SK-N-SH (cell line): ENCODE measurements around the gene TBC1D5.

Source experiments
- CHD2 ChIP-seq: fragments of 150-350 bp; IDR thresholded peaks from 2 replicates; pipeline ENCODE4 v1.6.1; 2018; ENCODE audit warnings: low read length; ENCODE audit not compliant: partially characterized antibody
- EP300 ChIP-seq, 2 experiments: IDR thresholded peaks; 2 replicates each; pipeline versions ENCODE4 v1.4.0 to v1.6.1; 2012; ENCODE audit warnings: borderline replicate concordance in 1 of 2, low read depth in 1 of 2, low read length in 1 of 2
- EZH2phosphoT487 ChIP-seq: fragments of 200-600 bp; sonication (generic); IDR thresholded peaks from 2 replicates; pipeline ENCODE4 v1.6.1; 2017; ENCODE audit warnings: low read depth, mixed run types, mild to moderate bottlenecking, antibody characterized with exemption, moderate library complexity, borderline replicate concordance
- FOSL2 ChIP-seq: IDR thresholded peaks from 2 replicates; pipeline ENCODE4 v1.4.0; 2012; ENCODE audit warnings: low read depth, mild to moderate bottlenecking, moderate library complexity, borderline replicate concordance
- FOXJ3 ChIP-seq: sonication (generic); formaldehyde crosslinking; IDR thresholded peaks from 2 replicates; pipeline ENCODE4 v1.5.1; 2020; ENCODE audit warnings: mild to moderate bottlenecking, missing genetic modification reagents
- RAD21 ChIP-seq: IDR thresholded peaks from 2 replicates; pipeline ENCODE4 v1.6.1; 2012; ENCODE audit warnings: mild to moderate bottlenecking, low read length
- RXRA ChIP-seq: IDR thresholded peaks from 2 replicates; pipeline ENCODE4 v1.4.0; 2012; ENCODE audit warnings: low read depth, mild to moderate bottlenecking, borderline replicate concordance
- TEAD4 ChIP-seq: IDR thresholded peaks from 2 replicates; pipeline ENCODE4 v1.4.0; 2012; ENCODE audit warnings: mild to moderate bottlenecking, borderline replicate concordance; ENCODE audit not compliant: insufficient read depth
- USF1 ChIP-seq: IDR thresholded peaks from 2 replicates; pipeline ENCODE4 v1.4.0; 2012; ENCODE audit warnings: low read depth, borderline replicate concordance
- USF2 ChIP-seq: fragments of 150-350 bp; IDR thresholded peaks from 2 replicates; pipeline ENCODE4 v1.6.1; 2017; ENCODE audit warnings: antibody characterized with exemption, low read length, low read depth, borderline replicate concordance
- TF ChIP-seq, protein P1 (sequence below): fragments of 200-600 bp; sonication (generic); IDR thresholded peaks from 2 replicates; pipeline ENCODE4 v1.6.1; 2017; ENCODE audit warnings: antibody characterized with exemption, mild to moderate bottlenecking, moderate library complexity
- TF ChIP-seq, protein P2 (sequence below): IDR thresholded peaks from 2 replicates; pipeline ENCODE4 v1.4.0; 2012; ENCODE audit warnings: low read depth

- TF ChIP-seq, protein P1, sequence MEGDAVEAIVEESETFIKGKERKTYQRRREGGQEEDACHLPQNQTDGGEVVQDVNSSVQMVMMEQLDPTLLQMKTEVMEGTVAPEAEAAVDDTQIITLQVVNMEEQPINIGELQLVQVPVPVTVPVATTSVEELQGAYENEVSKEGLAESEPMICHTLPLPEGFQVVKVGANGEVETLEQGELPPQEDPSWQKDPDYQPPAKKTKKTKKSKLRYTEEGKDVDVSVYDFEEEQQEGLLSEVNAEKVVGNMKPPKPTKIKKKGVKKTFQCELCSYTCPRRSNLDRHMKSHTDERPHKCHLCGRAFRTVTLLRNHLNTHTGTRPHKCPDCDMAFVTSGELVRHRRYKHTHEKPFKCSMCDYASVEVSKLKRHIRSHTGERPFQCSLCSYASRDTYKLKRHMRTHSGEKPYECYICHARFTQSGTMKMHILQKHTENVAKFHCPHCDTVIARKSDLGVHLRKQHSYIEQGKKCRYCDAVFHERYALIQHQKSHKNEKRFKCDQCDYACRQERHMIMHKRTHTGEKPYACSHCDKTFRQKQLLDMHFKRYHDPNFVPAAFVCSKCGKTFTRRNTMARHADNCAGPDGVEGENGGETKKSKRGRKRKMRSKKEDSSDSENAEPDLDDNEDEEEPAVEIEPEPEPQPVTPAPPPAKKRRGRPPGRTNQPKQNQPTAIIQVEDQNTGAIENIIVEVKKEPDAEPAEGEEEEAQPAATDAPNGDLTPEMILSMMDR: no peak
- TF ChIP-seq, protein P2, sequence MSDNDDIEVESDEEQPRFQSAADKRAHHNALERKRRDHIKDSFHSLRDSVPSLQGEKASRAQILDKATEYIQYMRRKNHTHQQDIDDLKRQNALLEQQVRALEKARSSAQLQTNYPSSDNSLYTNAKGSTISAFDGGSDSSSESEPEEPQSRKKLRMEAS: no peak
- TF ChIP-seq EZH2phosphoT487: no peak
- no peak for TF ChIP-seq TEAD4
- no peak for TF ChIP-seq CHD2
- TF ChIP-seq FOXJ3 (CRISPR knock-in tag): no peak
- no peak for TF ChIP-seq EP300 (IDR thresholded peaks at IDR 0.05; ENCODE audit: borderline replicate concordance in 1 of 2, low read depth in 1 of 2, low read length in 1 of 2)
- no peak for TF ChIP-seq USF2
- TF ChIP-seq RXRA: no peak
- TF ChIP-seq RAD21: no peak
- TF ChIP-seq FOSL2: no peak
- no peak for TF ChIP-seq USF1
These were observed 406.1 kb downstream of the TBC1D5 start for GRCh38 chr3:17336291-17336690.
